Mesenchymal stem cell (in vitro differentiated cells and primary cell): Measurements from ENCODE around the gene TPGS1.

Experiments
- DNase-seq: peaks from one replicate; pipeline ENCODE4 v3.0.0-alpha.2; 2013
- H2AFZ ChIP-seq: one replicate; pipeline ENCODE4 v1.6.1; 2013; ENCODE audit warnings: low read depth, mild to moderate bottlenecking, control low read depth, inconsistent platforms, low read length, moderate library complexity
- H2AK5ac ChIP-seq: 2 replicates; pipeline ENCODE4 v1.6.1; 2013; ENCODE audit warnings: low read length, moderate library complexity, mild to moderate bottlenecking, inconsistent platforms; ENCODE audit not compliant: severe bottlenecking
- H2BK120ac ChIP-seq: one replicate; pipeline ENCODE4 v1.6.1; 2013; ENCODE audit warnings: low read depth, mild to moderate bottlenecking, inconsistent platforms, low read length, moderate library complexity
- H2BK12ac ChIP-seq, 2 experiments: one replicate each; pipeline ENCODE4 v1.6.1; 2013; ENCODE audit warnings: inconsistent platforms in 2 of 2, low read length in 2 of 2, mild to moderate bottlenecking in 2 of 2, moderate library complexity in 2 of 2, control low read depth in 1 of 2
- H2BK15ac ChIP-seq: one replicate; pipeline ENCODE4 v1.6.1; 2013; ENCODE audit warnings: mild to moderate bottlenecking, low read depth, inconsistent platforms; ENCODE audit not compliant: poor library complexity, severe bottlenecking
- H2BK5ac ChIP-seq: 2 replicates; pipeline ENCODE4 v1.6.1; 2013; ENCODE audit warnings: low read depth, mild to moderate bottlenecking, low read length, control low read depth, inconsistent platforms; ENCODE audit not compliant: poor library complexity, severe bottlenecking
- H3K14ac ChIP-seq, 2 experiments: one replicate each; pipeline ENCODE4 v1.6.1; 2013; ENCODE audit warnings: inconsistent platforms in 2 of 2, low read length in 2 of 2, control low read depth in 1 of 2, mild to moderate bottlenecking in 1 of 2, moderate library complexity in 1 of 2
- H3K18ac ChIP-seq, 2 experiments: one replicate each; pipeline ENCODE4 v1.6.1; 2013; ENCODE audit warnings: inconsistent platforms in 2 of 2, low read length in 2 of 2, control low read depth in 1 of 2, low read depth in 1 of 2, mild to moderate bottlenecking in 1 of 2
- H3K23ac ChIP-seq, 2 experiments: one replicate each; pipeline ENCODE4 v1.6.1; 2013; ENCODE audit warnings: inconsistent platforms in 2 of 2, low read length in 2 of 2, mild to moderate bottlenecking in 2 of 2, moderate library complexity in 2 of 2, control low read depth in 1 of 2
- H3K27ac ChIP-seq: 2 replicates; pipeline ENCODE4 v1.5.1; 2013; ENCODE audit warnings: mild to moderate bottlenecking, moderate library complexity, low read length, control low read depth, inconsistent platforms; ENCODE audit not compliant: poor library complexity, severe bottlenecking
- H3K27me3 ChIP-seq, 2 experiments: 2 replicates each; pipeline versions ENCODE4 v1.6.1 to v1.7.0; 2013; ENCODE audit warnings: low read length in 2 of 2, mild to moderate bottlenecking in 2 of 2, moderate library complexity in 2 of 2, control low read depth in 1 of 2, inconsistent platforms in 1 of 2; ENCODE audit not compliant: control insufficient read depth in 1 of 2, insufficient read depth in 1 of 2
- H3K36me3 ChIP-seq, 2 experiments: 2 replicates each; pipeline versions ENCODE4 v1.6.1 to v1.7.0; 2013; ENCODE audit warnings: low read length in 2 of 2, control low read depth in 1 of 2, inconsistent platforms in 1 of 2, low read depth in 1 of 2, mild to moderate bottlenecking in 1 of 2; ENCODE audit not compliant: insufficient read depth in 2 of 2, control insufficient read depth in 1 of 2
- H3K4ac ChIP-seq, 2 experiments: one replicate each; pipeline ENCODE4 v1.6.1; 2013; ENCODE audit warnings: inconsistent platforms in 2 of 2, low read length in 2 of 2, mild to moderate bottlenecking in 2 of 2, moderate library complexity in 2 of 2, control low read depth in 1 of 2, low read depth in 1 of 2
- H3K4me1 ChIP-seq: 2 replicates; pipeline ENCODE4 v1.6.1; 2013; ENCODE audit warnings: low read depth, low read length, control low read depth; ENCODE audit not compliant: control insufficient read depth, insufficient read depth
- H3K4me2 ChIP-seq: 2 replicates; pipeline ENCODE4 v1.6.1; 2013; ENCODE audit warnings: low read length, mild to moderate bottlenecking, inconsistent platforms; ENCODE audit not compliant: poor library complexity, severe bottlenecking
- H3K4me3 ChIP-seq, 2 experiments: 2 replicates each; pipeline versions ENCODE4 v1.5.1 to v1.7.0; 2013; ENCODE audit warnings: low read length in 2 of 2, mild to moderate bottlenecking in 2 of 2, control low read depth in 1 of 2, low read depth in 1 of 2; ENCODE audit not compliant: insufficient read depth in 1 of 2
- H3K79me1 ChIP-seq: replicated peaks from 2 replicates; pipeline ENCODE4 v1.6.1; 2013; ENCODE audit warnings: mild to moderate bottlenecking, control low read depth, low read length, inconsistent platforms; ENCODE audit not compliant: poor library complexity, severe bottlenecking
- H3K9ac ChIP-seq: 2 replicates; pipeline ENCODE4 v1.7.0; 2013; ENCODE audit warnings: mild to moderate bottlenecking, low read length, moderate library complexity
- H3K9me3 ChIP-seq: 2 replicates; pipeline ENCODE4 v1.7.0; 2013; ENCODE audit warnings: mild to moderate bottlenecking, low read length; ENCODE audit not compliant: control insufficient read depth
- H4K8ac ChIP-seq: one replicate; pipeline ENCODE4 v1.6.1; 2013; ENCODE audit warnings: inconsistent platforms, mild to moderate bottlenecking, low read length, moderate library complexity
- H4K91ac ChIP-seq: one replicate; pipeline ENCODE4 v1.6.1; 2013; ENCODE audit warnings: mild to moderate bottlenecking, low read length, inconsistent platforms
- WGBS: methylation state at CpG from one replicate; pipeline ENCODE4 v1.1.7; 2013; ENCODE audit warnings: mixed read lengths; 5-methylcytosine and 5-hydroxymethylcytosine counted together

Gene TPGS1

GRCh38 chr19:504616-505015, 2.7 kb upstream of the TPGS1 start:
- Histone ChIP-seq H2BK5ac (no peak overlapping the region), H2BK120ac (no peak overlapping the region), H2BK12ac (peak overlapping the region in 1 of 2 experiments; percentile 40), H2AK5ac (no peak overlapping the region), H3K79me1 (peaks cover 25% of the 10 kb centered on the region), H3K9me3 (no peaks in the 10 kb centered on the region), H3K18ac (no peak overlapping the region), H2BK15ac (no peak overlapping the region), H3K36me3 (peaks cover 3 to 6% of the 10 kb centered on the region in 2 experiments), H2AFZ (no peak overlapping the region), H3K4me2 (no peak overlapping the region), H3K4me1 (peaks cover 17% of the 10 kb centered on the region), H4K91ac (peak overlapping the region; percentile 31), H3K4me3 (no peak overlapping the region), H3K23ac (no peak overlapping the region), H3K14ac (no peak overlapping the region), H3K27ac (no peak overlapping the region), H3K9ac (no peak overlapping the region), H3K27me3 (no peaks in the 10 kb centered on the region), H4K8ac (no peak overlapping the region), H3K4ac (peak overlapping the region in 1 of 2 experiments; percentile 13)
- DNase-seq = no peak
- WGBS = 89% methylated on average over 14 of the region's 14 CpGs

GRCh38 chr19:506404-507285, 652 bp upstream of the TPGS1 start:
- peak overlapping the region; percentile 91 to 92 for H3K18ac ChIP-seq
- no peak overlapping the region for H3K23ac ChIP-seq
- peak overlapping the region; percentile 96 for H2BK120ac ChIP-seq
- H3K4ac ChIP-seq = peak overlapping the region; percentile 94 to 96
- no peak overlapping the region for H2AK5ac ChIP-seq
- peak overlapping the region; percentile 97 for H4K91ac ChIP-seq
- H3K36me3 ChIP-seq = peaks cover 5 to 12% of the 10 kb centered on the region in 2 experiments
- H4K8ac ChIP-seq = peak overlapping the region; percentile 99
- DNase-seq = peak; percentile 91
- no peaks in the 10 kb centered on the region for H3K27me3 ChIP-seq
- H3K9me3 ChIP-seq = no peaks in the 10 kb centered on the region
- H2AFZ ChIP-seq = peak overlapping the region; percentile 79
- H3K27ac ChIP-seq = peak overlapping the region; percentile 81
- WGBS = 14% methylated on average over 48 of the region's 48 CpGs
- peak overlapping the region; percentile 98 for H3K9ac ChIP-seq
- H3K79me1 ChIP-seq = peaks cover 26% of the 10 kb centered on the region
- H3K4me1 ChIP-seq = peaks cover 31% of the 10 kb centered on the region
- H2BK12ac ChIP-seq = peak overlapping the region; percentile 45 to 89
- H2BK5ac ChIP-seq = peak overlapping the region; percentile 11
- H2BK15ac ChIP-seq = no peak overlapping the region
- H3K14ac ChIP-seq = peak overlapping the region in 1 of 2 experiments; percentile 35
- H3K4me2 ChIP-seq = peak overlapping the region; percentile 89
- peak overlapping the region; percentile 71 to 86 for H3K4me3 ChIP-seq

GRCh38 chr19:508204-509150, 1.2 kb downstream of the TPGS1 start:
- H3K27ac ChIP-seq = no peak overlapping the region
- H2BK15ac ChIP-seq = no peak overlapping the region
- H3K4ac ChIP-seq = peak overlapping the region in 1 of 2 experiments; percentile 3
- H4K91ac ChIP-seq = no peak overlapping the region
- H2AK5ac ChIP-seq = peak overlapping the region; percentile 9
- H3K23ac ChIP-seq = no peak overlapping the region
- peaks cover 26% of the 10 kb centered on the region for H3K79me1 ChIP-seq
- H3K9ac ChIP-seq = peak overlapping the region; percentile 98
- 70% methylated on average over 32 of the region's 32 CpGs for WGBS
- H2AFZ ChIP-seq = no peak overlapping the region
- no peaks in the 10 kb centered on the region for H3K9me3 ChIP-seq
- H3K36me3 ChIP-seq = peaks cover 5 to 23% of the 10 kb centered on the region in 2 experiments
- peak overlapping the region; percentile 86 to 96 for H3K4me3 ChIP-seq
- H3K4me1 ChIP-seq = peaks cover 34% of the 10 kb centered on the region
- H3K18ac ChIP-seq = no peak overlapping the region
- no peak overlapping the region for H2BK5ac ChIP-seq
- DNase-seq = no peak
- H2BK12ac ChIP-seq = no peak overlapping the region
- no peak overlapping the region for H2BK120ac ChIP-seq
- no peaks in the 10 kb centered on the region for H3K27me3 ChIP-seq
- peak overlapping the region in 1 of 2 experiments; percentile 49 for H3K14ac ChIP-seq
- H3K4me2 ChIP-seq = peak overlapping the region; percentile 93
- H4K8ac ChIP-seq = peak overlapping the region; percentile 53
